Adipose tissue (tissue), 3 donors: ENCODE results near the gene ST6GALNAC1. TPM values are rescaled to one million over a fixed set of nuclear protein-coding genes. Genes with fewer than 3 reads are reported as not detected.
"Not testable (repeated sequence)": the region's sequence is repeated elsewhere in the genome, so short reads cannot be mapped to it uniquely, and the experiment has no call there.

Source experiments
- H3K27ac ChIP-seq: one replicate; pipeline ENCODE4 v1.5.1; 2013; ENCODE audit warnings: low read depth, low read length
- WGBS, 3 donors: extraction: QIAGEN DNeasy Blood & Tissue Kit; methylation state at CpG; one replicate each; pipeline ENCODE4 v1.1.7; 2013; 5-methylcytosine and 5-hydroxymethylcytosine counted together
- polyA plus RNA-seq, 3 donors: library from polyadenylated mRNA; stranded (reverse); fragments of 200-250 nt; gene quantifications; one replicate each; pipeline ENCODE4 v1.2.3, GENCODE V29; 2013
- donor health status: healthy with polysubstance abuse.
- donor health status: Bipolar disorder and iron deficiency.
- donor health status: healthy.

ST6GALNAC1 gene
- polyA plus RNA-seq, 3 donors = 0.41 to 7.0 (median 2.2) TPM

DNA sequence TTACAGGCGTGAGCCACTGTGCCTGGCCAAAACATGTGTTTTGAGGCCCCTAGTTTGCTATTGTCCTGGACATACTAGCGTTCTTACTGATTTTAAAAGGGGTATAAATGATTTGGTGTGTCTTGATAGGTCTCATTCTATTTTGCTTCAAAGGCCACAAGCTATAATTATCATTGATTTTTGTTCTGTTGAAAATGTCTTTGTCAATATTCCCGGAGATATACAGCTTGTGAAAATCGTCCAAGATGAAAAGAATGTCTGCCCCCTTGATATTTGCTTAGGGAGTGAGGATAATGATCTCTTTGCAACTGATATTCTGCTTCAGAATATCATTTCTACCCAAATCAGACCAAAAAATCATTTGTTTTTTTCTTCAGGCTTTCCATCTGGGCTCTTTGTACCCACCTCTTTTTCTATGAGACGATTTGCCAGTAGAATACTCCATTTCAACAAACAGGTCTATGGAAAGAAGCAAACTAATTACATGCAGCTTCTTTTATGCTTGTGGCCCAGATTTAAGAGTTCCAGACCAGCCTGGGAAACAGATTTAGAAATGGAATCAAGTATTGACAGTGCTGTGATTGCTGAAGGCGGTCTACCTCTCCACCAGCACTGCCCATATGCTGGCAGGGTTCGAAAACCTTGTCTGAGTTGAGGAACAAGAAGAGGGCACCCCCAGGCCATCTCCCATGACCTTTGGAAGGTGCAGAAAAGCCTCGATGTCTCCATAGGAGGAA is 14.1 kb upstream of the ST6GALNAC1 start:
- H3K27ac ChIP-seq = no peak overlapping the region
- WGBS, 3 donors = 85 to 88% (median 88%) methylated on average over 8 of the region's 8 CpGs

DNA sequence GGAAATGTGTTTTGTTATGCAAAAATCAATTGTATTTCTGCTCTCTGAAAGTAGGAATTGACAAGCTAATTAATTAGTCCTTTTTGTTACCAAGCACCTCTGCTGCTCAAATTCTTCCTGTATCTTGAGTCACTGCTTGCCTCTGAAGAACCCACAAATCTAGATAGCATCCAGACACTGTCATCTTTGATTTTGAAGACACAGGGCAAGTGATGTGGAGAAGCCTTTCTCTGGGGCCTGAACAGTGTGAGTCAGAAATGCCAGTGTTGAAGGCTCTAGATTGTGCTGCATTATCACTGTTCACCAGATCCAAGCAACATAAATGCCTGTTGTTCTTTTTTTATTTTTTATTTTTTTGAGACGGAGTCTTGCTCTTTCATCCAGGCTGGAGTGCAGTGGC is 10.9 kb upstream of the ST6GALNAC1 start:
- WGBS, 3 donors = 91 to 100% (median 97%) methylated on average over 1 of the region's 1 CpG
- no peak overlapping the region for H3K27ac ChIP-seq

- H3K27ac ChIP-seq = no peak overlapping the region
- WGBS, 3 donors = 91 to 93% (median 92%) methylated on average over 5 of the region's 5 CpGs
Measured at GRCh38 chr17:76650504-76650903, 6.9 kb upstream of the ST6GALNAC1 start.

DNA sequence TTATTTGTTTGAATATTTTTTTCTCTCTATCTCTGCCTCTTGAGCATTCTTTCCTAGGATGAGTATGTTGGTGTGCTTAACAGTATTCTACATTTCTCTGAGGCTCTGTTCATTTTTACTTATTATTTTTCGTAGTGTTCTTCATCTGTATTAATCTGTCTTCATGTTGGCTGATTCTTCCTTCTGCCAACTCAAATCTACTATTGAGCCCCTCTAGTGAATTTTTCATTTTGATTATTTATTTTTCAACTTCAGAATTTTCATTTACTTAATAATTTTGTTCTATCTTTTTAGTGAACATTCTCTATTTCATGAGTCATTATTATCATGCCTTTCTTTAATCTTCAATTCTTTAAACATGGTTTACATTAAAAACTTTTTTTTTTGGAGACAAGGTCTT is 3.2 kb upstream of the ST6GALNAC1 start:
- 83 to 90% (median 88%) methylated on average over 1 of the region's 1 CpG for WGBS, 3 donors
- H3K27ac ChIP-seq = no peak overlapping the region

DNA sequence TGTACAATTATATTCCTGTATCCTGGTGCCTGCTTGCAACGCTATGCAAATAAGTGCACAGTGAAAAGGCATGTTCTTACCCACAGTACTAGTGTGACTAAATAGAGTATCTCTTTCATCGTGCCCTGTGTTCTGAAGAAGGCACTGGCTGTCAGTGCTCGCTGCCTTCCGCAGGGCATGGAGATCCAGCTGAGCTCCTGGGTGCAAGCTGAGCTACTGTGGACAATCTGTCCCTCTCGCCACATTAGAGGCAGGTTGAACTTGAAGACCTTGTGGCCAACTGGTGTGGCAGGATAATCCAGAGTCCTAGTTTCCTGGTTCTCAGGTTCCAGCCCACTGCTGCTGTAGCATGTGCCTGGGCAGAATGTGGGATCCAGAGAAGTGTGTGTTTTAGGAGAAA is 1.9 kb upstream of the ST6GALNAC1 start:
- 55 to 90% (median 57%) methylated on average over 5 of the region's 5 CpGs for WGBS, 3 donors
- no peak overlapping the region for H3K27ac ChIP-seq

DNA sequence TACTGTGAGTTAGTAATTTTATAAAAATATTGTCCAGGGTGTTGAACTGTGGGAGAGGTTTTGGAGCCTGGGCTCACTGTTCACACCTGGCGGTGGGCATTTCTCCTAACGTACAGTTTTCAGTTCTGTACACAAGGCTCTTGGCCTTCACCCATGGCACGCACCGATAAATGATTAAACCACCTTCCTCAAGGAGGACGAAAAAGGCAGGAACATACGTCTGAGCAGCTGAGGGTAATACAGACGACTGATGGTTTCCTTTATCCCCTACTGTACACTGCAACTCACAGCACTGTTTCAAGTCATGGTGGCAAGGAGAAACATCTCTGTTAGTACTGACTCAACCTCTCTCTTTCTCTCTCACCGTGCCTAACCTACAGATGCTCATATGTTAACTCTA is 1.4 kb upstream of the ST6GALNAC1 start:
- H3K27ac ChIP-seq = no peak overlapping the region
- 28 to 88% (median 80%) methylated on average over 8 of the region's 8 CpGs for WGBS, 3 donors

DNA sequence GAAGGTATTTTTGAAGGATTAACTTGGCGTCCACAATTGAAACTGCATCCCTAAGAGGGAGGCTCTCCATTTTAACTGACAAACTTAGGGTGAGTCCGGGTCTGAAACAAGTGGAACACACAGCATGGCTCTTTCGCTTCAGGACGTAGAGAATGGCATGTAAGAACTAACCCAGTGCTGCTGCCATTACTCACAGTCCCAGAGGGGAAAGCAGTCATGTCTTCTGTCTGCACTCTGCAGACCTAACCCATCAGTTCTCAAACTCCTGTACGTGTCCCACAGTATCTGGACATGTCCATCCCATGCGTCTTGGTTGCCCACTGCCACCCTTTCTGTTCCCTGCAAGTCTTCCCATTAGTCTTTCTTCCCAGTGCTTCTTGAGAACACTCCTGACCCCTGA is 563 bp downstream of the ST6GALNAC1 start:
- 83 to 89% (median 86%) methylated on average over 6 of the region's 6 CpGs for WGBS, 3 donors
- H3K27ac ChIP-seq = no peak overlapping the region

DNA sequence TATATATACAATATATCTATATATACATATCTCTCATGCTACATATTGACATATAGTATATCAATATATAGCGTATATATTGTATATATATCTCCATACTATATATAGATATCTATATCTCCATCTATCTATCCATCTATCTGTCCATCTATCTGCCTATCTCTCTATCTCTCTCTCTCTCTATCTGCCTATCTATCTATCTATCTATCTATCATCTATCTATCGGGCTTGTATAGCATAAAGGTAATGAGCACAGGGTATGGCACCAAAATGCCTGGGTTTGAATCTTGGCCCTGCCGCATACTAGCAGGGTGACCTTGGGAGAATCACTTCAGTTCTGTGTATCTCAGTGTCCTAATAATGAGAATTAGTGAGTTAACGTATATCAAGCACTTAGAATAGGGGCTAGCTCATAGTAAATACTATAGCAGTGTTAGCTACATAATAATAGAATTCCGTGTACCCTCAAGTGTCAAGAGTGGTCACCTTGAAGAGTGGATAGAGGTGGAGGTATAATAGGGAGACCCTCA is 1.5 kb downstream of the ST6GALNAC1 start:
- 87 to 94% (median 94%) methylated on average over 5 of the region's 5 CpGs for WGBS, 3 donors
- H3K27ac ChIP-seq = no peak overlapping the region

DNA sequence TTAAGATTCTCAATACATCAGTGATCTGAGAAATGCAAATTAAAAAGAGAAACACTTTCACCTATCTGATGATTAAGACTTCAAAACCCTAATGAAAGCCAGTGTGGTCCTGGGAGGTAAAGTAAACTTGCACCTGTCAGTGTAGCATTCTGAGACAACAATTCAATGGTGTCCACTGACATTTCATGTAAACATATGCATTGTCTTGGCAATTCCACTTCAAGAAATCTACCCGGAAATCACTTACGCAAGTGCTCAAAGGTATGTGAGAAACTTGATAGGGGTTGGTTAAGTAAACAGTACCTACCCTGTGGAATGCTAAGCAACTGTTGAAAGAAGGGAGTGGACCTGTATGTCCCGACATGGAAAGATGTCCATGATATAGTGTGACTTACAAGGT is 2.1 kb downstream of the ST6GALNAC1 start:
- WGBS, 3 donors = 18 to 51% (median 38%) methylated on average over 3 of the region's 3 CpGs
- no peak overlapping the region for H3K27ac ChIP-seq

GRCh38 chr17:76640550-76641380 is 2.8 kb downstream of the ST6GALNAC1 start:
- H3K27ac ChIP-seq = no peak overlapping the region
- WGBS, 3 donors = 51 to 61% (median 60%) methylated on average over 6 of the region's 6 CpGs

- 91 to 96% (median 96%) methylated on average over 10 of the region's 10 CpGs for WGBS, 3 donors
- no peak overlapping the region for H3K27ac ChIP-seq
Measured at GRCh38 chr17:76638263-76638662, 5.3 kb downstream of the ST6GALNAC1 start.

- 79 to 81% (median 81%) methylated on average over 20 to 22 of the region's 27 CpGs for WGBS, 3 donors
- H3K27ac ChIP-seq = not testable (repeated sequence)
Measured at GRCh38 chr17:76636486-76637206, 6.9 kb downstream of the ST6GALNAC1 start.

- H3K27ac ChIP-seq = no peak overlapping the region
- 77 to 85% (median 80%) methylated on average over 8 of the region's 8 CpGs for WGBS, 3 donors
Measured at GRCh38 chr17:76635659-76636360, 7.7 kb downstream of the ST6GALNAC1 start.

GRCh38 chr17:76635039-76635438 is 8.5 kb downstream of the ST6GALNAC1 start:
- no peak overlapping the region for H3K27ac ChIP-seq
- whole genome bisulfite sequencing, 3 donors = 90 to 94% (median 91%) methylated on average over 5 of the region's 5 CpGs

DNA sequence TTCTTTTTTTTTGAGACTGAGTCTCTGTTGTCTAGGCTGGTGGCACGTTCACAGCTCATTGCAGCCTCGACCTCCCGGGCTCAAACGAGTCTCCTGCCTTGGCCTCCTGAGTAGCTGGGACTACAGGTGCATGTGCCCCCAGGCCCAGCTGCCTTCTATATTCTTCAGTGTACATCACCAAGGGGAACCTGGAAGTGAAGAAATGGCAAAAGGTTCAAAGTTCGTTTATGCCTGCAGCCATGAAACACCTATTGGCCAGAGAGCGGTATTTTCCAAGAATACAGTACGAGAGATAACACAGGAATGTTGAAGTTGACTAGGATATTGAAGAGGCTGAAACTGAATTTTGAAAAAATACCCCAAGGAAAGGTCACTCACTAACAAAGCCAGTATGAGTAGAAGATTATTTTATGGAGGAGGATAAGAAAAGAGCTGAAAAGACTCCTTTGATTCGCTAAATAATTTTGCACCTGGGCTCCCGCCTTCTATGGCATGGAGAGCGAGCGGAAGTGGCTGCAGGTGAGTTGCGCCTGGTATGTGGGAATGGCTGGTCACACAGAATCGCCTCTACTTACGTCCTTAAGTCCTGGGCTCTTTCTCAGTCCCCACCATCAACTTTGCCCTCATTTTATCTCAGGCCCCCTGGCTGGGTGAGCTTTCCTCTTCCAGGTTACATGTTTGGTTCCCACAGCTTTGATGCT is 9.8 kb downstream of the ST6GALNAC1 start:
- 85 to 87% (median 87%) methylated on average over 14 of the region's 14 CpGs for WGBS, 3 donors
- no peak overlapping the region for H3K27ac ChIP-seq

- 67 to 79% (median 79%) methylated on average over 10 of the region's 10 CpGs for WGBS, 3 donors
- no peak overlapping the region for H3K27ac ChIP-seq
Measured at GRCh38 chr17:76631821-76632565, 11.6 kb downstream of the ST6GALNAC1 start.

DNA sequence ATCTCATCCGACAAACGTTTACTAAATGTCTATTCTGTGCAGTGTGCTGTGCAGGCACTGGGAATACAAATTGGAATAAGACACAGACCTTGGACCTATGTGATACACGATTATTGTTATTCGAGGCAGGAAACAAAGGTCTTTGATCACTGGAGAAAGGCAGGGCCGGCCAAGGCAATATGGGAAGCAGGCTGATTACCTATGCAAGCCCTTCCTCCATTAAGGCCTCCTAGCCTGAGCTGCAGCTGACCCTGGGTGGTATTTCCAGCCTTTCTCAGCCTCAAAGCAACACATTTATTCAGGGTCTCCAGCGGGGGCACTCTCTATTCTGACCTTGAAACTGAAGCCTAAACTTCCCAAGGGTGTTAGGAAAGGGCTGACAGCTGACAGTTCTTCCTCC is 13.4 kb downstream of the ST6GALNAC1 start:
- 70 to 72% (median 71%) methylated on average over 6 of the region's 6 CpGs for WGBS, 3 donors

More for the DNA sequence above, 13.4 kb downstream of the ST6GALNAC1 start:
- H3K27ac ChIP-seq = no peak overlapping the region
